Esophagus muscularis mucosa (tissue), 3 donors: Measurements from ENCODE around the gene AMOTL2.

Experiments used
- CTCF ChIP-seq, 3 experiments: fragments of 200-600 bp in 2 of 3; fragments of 450-650 bp in 1 of 3; sonication (generic) in 2 of 3; IDR thresholded peaks; one replicate each; pipeline ENCODE4 v1.5.1; 2017 to 2019; ENCODE audit warnings: antibody characterized with exemption in 3 of 3, mild to moderate bottlenecking in 2 of 3, moderate library complexity in 1 of 3
- POLR2AphosphoS5 ChIP-seq, 2 donors: sonication (generic); formaldehyde crosslinking; IDR thresholded peaks; one replicate each; pipeline ENCODE4 v1.6.1; 2017; ENCODE audit warnings: antibody characterized with exemption in 2 of 2

GRCh38 chr3:134353831-134354611 is 20.2 kb downstream of the AMOTL2 start:
- TF ChIP-seq CTCF (IDR thresholded peaks at IDR 0.05): no peak
- TF ChIP-seq POLR2AphosphoS5 (IDR thresholded peaks at IDR 0.05): peak; percentile 9 to 78
